ENCODE results near the gene PGPEP1.
"Not testable (repeated sequence)": the region's sequence is repeated elsewhere in the genome, so short reads cannot be mapped to it uniquely, and the experiment has no call there.

Gene PGPEP1

DNA sequence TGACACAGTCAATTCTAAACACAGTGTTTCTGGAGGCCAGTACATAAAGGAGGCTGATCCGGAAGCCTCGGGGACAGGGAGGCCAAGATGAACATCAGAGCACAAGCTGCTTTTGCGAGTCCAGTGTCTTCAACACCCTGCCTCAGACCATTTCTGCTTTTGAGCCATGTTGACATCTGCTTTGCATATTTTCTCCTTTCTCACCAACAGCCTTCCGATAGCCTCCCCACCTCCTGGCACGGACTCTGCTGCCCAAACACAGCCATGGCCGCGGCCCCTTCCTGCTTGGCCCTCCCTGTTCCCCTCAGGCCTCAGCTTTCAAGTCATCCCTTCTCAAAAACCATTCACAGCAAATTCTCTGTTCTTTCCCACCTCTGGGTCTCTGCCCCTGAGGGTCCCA lies 53.4 kb downstream of the PGPEP1 start:
- DNase-seq: no peak

DNA sequence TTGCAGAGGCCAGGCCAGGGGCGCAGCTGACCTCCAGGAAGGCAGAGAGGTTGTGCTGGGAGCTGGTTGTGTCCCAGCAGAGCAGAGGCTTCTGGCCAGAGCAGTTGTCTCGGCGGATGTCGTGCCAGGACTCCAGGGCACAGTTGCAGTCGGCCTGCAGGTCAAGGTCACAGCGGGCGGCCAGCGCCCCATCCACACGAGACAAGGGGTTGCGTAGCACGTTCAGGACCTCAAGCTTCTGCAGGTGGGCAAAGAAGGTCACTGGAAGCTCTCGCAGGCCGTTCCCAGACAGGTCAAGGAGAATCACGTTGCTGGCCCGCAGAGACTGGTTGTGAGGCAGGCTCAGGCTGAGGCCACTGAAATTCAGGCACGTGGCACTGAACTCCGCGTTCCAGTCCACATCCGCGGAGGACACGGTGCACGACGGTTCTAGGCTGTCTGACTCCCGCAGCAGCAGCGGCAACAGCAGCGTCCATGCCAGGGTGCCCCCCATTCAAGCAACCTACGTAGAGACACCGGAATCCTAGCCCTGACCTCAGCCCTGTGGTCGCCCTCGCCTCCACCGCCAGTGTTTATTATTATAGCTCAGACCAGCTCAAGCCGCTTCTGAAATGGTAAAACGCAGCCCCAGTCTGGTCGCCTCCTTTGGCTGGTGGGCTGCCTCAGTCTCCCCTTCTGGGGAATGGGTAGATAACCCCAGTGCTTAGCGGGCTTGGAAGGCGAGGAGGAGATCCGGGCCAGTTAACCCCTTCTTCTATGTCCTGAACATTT lies 56.3 kb downstream of the PGPEP1 start:
- DNase-seq: no peak

DNA sequence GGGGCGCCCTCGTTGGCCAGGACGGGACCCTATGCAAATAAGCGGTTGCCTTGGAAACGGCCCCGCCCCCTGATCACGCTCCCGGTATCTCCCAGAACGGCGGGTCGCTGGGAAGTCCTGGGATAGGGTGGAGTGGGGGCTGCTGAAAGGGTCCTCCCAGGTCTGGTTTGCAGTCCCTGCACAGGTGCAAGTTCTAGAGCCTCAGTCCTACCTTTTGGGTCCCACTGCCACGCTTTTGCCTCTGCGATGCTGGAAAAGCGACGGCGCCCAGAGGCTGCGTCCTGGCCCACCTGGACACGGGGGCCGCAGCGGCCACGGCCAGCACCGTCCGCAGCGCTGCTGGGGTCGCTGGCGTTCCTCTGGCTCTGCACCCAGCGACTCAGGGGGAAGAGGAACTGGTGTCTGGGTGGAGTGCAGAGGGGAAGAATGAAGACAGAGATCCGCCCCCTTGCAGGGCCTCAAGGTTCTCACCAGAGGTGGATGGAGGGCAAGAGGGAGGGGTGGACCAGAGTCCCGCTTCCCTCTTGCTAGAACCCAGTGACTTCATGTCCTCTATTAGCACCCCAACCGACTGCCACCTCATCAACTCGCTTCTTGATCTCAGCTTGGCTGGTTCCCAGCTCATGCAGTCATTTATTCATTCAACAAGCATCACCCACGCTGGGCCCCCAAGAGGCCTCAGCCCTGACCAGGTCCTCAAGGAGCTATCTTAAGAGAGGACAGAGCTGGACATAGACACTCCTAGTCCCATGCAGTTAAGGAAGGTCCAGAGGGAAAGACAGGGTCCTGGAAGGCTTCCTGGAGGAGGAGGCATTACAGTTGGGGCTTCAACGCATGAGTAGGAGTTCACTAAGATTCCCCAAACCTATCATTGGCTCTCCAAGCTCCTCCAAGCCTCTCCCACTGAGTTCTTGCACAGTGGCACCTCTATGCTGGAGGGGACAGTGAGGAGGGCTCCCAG lies 57.1 kb downstream of the PGPEP1 start, which contains the start of gene LRRC25:
Gene LRRC25, minus strand, starts transcription at position 381 of the 961 bp plus-strand sequence. CDS start 659 bp downstream, outside the sequence.
- DNase-seq: no peak

DNA sequence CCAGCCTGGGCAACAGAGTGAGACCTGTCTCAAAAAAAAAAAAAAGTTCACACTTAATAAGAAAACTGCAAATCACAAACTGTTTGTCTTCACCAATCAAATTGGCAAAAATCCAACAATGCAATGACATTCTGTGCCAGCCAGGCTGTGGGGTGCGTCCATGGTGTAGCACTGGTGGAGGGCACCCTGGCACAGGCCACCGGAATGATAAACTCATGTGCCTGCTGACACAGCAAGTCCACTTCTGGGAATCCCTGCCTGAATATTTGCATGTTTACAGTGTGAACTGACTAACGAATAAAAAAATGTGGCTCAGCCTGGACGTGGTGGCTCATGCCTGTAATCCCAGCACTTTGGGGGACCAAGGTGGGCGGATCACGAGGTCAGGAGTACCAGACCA lies 58.6 kb downstream of the PGPEP1 start:
- no peak for DNase-seq

DNA sequence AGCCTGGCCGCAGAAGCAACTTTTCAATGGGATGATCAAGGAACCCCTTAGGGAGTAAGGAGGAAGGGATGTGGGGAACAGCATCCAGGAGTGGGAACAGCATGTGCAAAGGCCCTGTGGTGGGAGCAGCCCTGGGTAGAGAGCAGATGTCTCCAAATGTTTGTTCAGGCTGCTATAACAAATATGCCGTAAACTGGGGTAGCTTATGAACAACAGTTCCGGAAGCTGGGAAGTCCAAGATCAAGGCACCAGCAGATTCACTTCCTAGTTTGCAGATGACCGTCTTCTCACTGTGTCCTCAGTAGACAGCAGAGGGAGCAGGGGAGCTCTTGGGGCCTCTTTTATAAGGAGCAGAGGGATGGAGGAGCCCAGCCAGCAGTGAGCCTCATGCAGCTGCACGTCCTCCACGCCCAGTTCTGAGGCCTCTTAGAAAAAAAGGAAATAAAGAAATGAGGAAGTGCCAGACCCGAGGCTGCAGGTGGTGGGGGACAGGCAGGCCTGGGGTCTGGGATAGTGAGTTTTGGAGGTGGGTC lies 61.2 kb downstream of the PGPEP1 start:
- DNase-seq: no peak

DNA sequence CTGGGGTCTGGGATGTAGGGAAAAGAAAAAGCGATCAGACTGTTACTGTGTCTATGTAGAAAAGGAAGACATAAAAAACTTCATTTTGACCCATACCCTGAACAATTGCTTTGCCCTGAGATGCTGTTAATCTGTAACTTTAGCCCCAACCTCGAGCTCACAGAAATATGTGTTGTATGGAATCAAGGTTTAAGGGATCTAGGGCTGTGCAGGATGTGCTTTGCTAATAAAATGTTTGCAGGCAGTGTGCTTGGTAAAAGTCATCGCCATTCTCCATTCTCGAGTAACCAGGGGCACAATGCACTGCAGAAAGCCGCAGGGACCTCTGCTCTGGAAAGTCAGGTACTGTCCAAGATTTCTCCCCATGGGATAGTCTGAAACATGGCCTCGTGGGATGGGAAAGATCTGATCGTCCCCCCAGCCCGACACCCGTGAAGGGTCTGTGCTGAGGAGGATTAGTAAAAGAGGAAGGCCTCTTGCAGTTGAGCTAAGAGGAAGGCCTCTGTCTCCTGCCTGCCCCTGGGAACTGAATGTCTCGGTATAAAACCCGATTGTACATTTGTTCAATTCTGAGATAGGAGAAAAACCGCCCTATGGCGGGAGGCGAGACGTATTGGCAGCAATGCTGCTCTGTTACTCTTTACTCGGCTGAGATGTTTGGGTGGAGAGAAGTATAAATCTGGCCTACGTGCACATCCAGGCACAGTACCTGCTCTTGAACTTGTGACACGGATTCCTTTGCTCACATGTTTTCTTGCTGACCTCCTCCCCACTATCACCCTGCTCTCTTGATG lies 62.3 kb downstream of the PGPEP1 start:
- not testable (repeated sequence) for DNase-seq

DNA sequence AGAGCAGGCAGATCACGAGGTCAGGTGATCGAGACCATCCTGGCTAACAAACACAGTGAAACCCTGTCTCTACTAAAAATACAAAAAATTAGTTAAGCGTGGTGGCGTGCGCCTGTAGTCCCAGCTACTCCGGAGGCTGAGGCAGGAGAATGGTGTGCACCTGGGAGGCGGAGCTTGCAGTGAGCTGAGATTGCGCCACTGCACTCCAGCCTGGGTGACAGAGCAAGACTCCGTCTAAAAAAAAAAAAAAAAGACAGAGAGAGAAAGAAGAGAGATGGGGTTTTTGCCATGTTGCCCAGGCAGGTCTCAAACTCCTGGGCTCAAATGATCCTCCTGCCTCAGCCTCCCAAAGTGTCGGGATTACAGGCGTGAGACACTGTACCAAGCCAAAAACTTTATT lies 65.4 kb downstream of the PGPEP1 start:
- DNase-seq: not testable (repeated sequence)

DNA sequence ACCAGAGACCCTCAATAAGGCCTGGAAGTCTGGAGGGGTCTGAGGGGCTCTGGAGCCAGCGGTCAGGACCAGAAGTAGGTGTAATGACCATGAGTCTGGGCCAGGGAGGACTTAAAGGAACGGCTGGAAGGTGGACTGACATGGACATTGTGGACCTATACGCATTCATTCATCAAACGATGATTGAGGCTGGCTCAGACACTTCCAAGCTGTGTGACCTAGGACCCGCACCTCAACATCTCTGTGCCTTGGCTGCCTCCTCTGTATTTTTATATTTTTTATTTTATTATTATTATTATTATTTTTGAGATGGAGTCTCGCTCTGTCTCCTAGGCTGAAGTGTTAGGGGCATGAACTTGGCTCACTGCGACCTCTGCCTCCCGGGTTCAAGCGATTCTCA lies 66.4 kb downstream of the PGPEP1 start:
- DNase-seq: no peak

DNA sequence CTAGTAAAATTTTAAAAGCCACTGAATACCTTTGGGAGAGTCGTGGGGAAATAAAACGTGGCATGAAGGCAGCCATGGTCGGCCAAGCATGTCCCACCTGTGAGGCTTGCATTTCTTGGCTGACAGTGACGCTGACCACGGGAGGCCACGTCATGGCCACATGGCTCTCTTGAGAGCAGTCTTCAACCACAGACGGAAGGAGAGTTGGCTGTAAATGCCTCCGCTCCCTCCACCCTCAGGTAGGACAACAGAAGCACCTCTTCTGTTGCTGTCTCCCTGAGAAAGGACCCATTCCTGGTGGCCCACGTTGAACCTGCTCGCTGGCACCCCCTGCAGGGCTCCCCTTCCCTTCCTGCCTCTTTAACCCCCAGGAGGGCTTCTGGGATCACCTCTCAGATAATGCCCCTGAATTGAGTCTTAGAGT lies 67.7 kb downstream of the PGPEP1 start:
- DNase-seq: no peak

DNA sequence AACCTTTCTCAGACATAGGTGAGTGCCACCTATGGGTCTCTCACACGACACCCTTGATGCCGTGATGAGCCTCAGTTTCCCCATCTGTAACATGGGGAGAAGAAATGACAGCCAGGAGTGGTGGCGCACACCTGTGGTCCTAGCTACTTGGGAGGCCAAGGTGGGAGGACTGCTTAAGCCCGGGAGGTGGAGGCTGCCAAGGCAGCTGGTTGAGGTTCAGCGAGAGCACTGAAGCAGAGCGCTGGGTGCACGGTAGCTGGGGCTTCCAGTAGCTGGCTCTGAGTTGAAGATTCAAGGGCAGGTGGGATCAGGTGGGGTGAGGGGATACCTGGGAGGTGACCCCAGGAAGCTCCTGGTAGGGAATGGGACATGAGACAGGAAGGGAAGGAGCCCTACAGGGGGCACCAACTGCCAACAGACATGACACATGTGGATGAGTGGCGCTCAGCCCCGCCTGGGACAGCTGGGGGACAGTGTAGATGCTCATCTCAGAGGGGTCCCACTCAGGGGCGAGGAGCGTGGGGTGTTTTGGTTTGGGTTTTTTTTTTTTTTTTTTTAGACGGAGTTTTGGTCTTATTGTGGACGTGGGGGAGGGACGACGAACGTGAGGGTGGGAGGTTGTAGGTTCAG lies 72.3 kb downstream of the PGPEP1 start:
- no peak for DNase-seq

DNA sequence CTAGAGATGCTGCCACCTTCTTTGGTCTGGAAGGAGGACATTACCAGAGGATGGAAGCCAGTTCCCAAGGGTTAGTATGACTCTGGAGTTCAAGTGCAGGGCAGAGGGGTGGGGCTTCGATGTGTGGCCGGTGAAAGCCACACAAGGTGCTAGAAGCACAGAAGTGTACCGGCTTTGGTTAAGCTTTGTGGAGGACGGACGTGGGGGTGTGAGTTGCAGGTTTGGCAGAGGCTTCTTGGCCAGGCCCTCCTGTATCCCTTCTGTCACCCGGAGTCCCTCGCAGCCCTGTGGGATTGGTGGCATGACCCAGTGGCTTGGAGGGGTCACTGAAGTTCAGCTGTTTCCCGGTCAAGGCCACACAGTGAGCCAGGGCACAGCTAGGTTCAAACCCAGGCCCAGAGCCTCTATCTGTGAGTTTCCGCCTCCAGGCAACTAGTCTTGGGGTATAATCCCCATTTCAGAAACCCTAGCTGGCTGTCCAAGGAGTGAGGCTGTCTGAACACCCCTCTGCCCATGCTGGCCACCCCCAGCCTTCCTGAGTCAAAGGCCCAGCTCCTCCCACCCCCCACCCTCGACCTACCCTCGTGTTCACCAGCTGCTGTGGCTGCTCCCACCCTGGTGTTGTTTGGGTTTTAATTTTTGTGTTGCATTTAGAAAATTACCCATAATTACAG lies 74.2 kb downstream of the PGPEP1 start:
- DNase-seq: no peak

DNA sequence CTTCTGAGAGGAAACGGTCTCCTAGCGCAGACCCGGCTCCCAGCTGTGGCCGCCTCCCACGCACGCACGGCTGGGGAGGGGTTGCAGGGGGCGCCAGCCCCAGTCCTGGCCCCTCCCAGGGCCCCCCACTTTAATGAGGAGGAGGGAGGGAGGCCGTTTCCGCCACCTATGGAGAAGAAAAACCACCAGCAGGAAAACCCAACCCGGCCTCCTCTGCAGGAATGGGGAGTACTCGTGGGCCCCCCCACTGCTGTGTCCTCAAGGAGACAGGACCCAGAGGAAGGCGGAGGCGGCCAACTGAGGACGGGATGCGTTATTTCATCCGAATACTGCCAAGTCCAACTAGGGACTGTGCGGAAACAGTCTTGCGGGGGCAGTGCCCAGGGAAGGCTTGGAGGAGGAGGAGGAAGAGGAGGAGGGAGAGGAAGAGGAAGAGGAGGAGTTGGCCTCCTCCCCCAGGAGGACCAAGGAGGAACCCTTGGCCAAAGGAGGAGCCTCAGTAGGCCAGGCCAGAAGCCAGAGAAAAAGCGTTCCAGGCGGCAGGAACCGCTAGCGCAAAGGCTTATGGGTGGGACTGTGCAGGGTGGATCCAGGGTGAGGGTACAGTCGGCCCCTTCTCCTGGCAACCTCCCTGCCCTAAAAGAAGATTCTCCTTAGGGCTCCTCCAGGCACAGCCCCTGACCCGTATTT lies 74.9 kb downstream of the PGPEP1 start:
- DNase-seq: no peak

DNA sequence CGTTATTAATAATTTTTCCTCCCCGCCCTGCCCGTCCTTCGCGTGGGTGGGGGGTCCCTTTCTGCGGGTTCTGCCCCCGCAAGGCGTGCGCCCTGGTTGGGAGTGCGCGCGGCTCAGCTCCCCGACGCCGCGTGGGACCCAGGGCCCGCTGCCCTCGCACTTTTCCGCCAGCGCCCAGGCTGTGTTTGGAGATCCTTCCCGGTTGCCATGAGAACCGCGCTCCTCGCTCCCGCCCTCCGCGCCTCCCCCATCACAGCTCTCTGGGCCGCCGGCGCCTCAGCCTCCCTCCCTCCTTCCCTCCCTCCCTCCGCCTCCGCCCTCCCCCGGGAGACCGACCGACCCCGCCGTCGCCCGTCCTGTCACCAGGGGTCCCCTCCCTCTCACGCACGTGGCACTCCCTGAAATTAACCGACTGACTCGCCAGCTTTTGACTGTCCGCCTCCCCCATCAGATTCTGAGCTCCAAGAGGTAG lies 76.4 kb downstream of the PGPEP1 start:
- DNase-seq: peak; percentile 41

DNA sequence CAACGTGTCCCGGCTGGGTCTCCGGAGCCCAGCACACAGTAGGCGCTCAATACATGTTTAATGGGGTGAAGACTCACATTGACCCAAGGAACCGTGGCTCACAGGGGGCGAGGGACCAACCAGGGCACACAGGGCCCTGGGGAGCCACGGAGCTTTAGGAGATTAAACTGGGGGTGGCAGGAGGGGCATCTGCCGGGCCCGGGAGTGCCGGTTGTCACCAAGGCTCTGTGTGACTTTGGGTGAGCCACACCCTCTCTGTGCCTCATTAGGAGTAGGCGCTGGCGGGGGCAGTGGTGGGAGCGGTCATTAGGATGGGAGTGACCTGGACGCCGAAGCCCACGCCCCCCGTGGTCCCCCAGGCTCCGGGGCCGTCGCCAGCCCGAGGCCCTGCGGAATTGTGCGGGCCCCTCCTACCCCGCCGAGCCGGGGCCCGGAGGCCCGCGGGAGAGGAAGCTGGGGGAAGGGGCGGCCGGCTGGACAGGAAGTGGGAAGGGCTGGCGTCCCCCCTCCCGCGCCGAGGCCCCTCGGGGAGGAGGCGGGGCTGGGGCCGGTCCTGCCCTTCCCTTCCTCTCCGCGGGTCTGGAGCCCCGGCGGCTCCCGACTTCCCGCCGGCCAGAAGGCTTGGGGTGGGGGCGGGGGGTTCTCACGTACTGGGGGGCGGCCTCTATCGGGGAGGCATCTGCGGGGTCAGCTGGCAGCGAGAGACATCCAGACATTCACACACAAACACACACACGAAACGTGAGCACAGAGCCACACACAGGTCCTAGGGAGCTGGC lies 77.0 kb downstream of the PGPEP1 start:
- DNase-seq: no peak

DNA sequence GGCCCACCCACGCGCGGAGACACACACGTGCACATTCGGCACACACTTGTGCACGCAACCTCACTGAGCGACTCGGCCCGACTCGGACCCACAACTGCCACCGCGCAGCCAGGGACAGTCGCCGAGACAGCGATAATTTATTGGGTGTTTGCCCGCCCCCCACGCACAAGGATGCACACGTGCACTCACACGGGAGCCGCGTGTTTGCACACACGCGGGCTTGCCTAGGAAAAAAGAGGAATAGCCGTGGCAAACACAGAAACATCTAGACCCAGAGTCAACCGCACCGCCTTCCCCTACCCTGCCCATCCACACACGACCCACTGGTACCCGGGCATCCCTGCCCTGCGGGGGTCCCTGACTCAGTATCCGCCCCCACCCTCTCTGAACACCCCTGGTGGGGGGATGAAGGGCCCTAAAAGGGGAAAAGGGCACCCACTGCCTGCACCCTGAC lies 77.7 kb downstream of the PGPEP1 start:
- peak; percentile 52 for DNase-seq

DNA sequence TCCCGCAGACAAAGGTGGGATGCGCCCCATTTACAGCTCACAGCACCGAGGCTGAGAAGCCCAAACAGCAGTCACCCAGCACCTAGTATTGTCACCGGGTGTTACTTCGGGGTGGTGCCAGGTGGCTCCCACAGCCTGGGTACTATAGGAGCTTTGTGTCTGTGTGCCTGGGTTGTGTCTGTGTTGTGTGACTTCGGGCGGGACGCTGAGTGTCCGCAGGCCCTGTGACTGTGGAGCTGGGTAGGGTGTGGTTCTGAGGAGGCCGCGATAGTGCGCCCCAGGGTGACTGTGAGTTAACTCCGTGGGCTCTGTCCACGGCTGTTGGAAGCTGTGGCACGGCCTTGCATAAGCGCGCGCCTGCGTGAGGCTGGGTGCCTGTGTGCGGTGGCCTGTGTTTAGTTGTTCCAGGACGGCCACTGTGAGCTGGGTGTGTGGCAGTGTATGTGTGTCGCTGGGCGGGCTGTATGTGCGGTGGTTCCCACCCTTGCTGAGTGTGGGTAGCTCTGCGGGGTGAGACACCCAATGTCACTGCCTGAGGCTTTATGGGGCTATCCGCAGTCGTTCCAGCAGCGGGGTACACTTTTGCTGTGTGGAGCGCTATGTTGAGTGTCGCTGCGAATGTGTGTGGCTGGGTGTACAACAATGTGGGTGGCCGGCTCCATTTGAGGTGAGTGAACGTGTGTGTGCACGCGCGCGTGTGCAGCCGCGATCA lies 78.2 kb downstream of the PGPEP1 start:
- DNase-seq: no peak

DNA sequence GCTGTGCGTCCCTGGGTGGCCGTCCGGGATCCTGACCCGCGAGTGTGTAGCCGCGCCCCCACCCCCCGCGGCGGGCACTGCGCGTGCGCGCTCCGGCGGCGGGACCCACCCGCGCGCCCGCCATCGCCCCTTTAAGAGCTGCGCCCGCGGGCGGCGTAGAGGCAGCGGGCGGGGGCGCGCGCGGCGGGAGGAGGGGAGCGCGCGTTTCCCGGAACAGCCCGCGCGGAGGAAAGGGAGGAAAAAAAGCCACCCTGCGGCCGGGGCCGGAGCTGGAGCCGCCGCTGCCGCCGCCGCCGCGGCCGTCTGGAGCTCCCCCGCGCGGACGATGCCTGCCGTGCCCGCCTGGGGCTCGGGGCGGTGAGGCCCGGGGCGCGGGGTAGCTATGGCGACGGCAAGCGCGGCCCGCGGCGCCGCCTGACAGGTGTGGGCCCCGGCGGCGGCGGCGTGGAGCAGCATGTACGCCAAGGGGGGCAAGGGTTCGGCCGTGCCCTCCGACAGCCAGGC lies 78.8 kb downstream of the PGPEP1 start, which contains the start of gene SSBP4:
Gene SSBP4, plus strand, starts transcription at position 204 of the 504 bp plus-strand sequence. Its CDS starts 251 bp downstream, at position 455.
- DNase-seq: peak; percentile 71
